ENCODE data around the gene PDE9A. TPM values are rescaled to one million over a fixed set of nuclear protein-coding genes. Genes with fewer than 3 reads are reported as not detected.

The PDE9A gene
- total RNA-seq, 1 donor from 2014 or later, result 20.7 TPM

DNA sequence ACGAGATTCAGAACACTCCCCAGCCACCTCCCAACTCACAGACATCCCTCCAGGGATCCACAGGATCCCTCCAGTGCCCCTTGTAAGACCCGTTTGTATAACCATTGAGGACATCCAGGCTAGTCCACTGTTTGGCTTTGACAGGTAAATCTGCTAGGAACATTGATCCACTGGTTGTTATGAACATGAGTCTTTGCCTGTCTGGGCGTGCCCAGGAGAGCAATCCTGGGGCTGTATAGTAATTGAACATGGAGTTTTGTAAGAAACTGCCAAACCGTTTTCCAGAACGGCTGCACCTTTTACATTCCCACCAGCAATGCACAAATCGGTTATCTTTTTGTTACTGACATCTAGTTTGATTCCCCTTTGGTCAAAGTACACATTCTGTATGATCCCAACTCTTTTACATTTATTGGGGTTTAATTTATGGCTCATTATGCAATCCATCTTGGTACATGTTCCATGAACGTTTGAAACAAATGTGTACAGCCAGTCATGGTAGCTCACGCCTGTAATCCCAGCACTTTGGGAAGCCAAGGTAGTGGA is 137.2 kb downstream of the PDE9A start:
- peaks cover 4% of the 10 kb centered on the region for H3K27me3 Mint-ChIP-seq (ENCODE audit: unreplicated experiment)
- DNase-seq (ENCODE audit: low spot score), result no peak
- peaks cover 4% of the 10 kb centered on the region for H3K4me1 Mint-ChIP-seq (ENCODE audit: unreplicated experiment)
- H3K4me3 Mint-ChIP-seq (ENCODE audit: unreplicated experiment), result no peak overlapping the region
- no peak overlapping the region for H3K27ac Mint-ChIP-seq (ENCODE audit: unreplicated experiment)
- no peaks in the 10 kb centered on the region for H3K9me3 Mint-ChIP-seq (ENCODE audit: unreplicated experiment)
- TF ChIP-seq, protein P1, sequence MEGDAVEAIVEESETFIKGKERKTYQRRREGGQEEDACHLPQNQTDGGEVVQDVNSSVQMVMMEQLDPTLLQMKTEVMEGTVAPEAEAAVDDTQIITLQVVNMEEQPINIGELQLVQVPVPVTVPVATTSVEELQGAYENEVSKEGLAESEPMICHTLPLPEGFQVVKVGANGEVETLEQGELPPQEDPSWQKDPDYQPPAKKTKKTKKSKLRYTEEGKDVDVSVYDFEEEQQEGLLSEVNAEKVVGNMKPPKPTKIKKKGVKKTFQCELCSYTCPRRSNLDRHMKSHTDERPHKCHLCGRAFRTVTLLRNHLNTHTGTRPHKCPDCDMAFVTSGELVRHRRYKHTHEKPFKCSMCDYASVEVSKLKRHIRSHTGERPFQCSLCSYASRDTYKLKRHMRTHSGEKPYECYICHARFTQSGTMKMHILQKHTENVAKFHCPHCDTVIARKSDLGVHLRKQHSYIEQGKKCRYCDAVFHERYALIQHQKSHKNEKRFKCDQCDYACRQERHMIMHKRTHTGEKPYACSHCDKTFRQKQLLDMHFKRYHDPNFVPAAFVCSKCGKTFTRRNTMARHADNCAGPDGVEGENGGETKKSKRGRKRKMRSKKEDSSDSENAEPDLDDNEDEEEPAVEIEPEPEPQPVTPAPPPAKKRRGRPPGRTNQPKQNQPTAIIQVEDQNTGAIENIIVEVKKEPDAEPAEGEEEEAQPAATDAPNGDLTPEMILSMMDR (IDR thresholded peaks at IDR 0.05; ENCODE audit: unreplicated experiment), result no peak
- peaks cover 5% of the 10 kb centered on the region for H3K36me3 Mint-ChIP-seq (ENCODE audit: low read depth, unreplicated experiment)

DNA sequence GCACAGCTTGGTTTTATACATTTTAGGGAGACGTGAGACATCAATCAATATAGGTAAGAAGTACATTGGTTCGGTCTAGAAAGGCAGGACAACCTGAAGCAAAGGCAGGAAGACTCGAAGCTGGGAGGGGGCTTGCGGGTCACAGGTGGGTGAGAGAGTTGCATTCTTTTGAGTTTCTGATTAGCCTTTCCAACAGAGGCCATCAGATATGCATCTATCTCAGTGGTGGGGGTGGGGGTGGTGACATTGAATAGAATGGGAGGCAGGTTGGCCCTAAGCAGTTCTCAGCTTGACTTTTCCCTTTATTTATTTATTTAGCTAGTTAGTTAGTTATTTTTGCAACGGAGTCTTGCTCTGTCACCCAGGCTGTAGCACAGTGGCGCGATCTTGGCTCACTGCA is 140.4 kb downstream of the PDE9A start:
- no peak for DNase-seq (ENCODE audit: low spot score)
- H3K27me3 Mint-ChIP-seq (ENCODE audit: unreplicated experiment), result peaks cover 2% of the 10 kb centered on the region
- H3K4me1 Mint-ChIP-seq (ENCODE audit: unreplicated experiment), result peaks cover 2% of the 10 kb centered on the region

DNA sequence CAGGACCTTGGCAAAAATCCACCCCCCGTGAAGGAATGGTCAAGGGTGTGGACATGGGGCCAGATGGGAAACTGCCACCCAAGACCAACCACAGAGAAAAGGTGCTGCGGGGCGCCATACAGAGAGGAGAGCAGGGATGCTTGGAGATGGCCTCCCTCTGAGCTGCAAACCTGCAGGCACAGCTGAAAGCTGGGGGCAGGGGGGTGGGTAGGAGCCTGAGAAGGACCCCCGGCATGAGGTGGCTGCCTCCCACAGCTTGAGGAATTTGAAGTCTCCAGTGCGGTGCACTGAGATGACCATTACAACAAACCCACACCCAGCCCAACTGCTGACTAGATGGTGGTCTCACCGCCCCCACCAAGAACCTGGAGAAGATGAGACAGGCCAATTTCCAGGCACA is 141.1 kb downstream of the PDE9A start:
- Mint-ChIP-seq H3K9me3 (ENCODE audit: unreplicated experiment) (no peaks in the 10 kb centered on the region), H3K4me3 (ENCODE audit: unreplicated experiment) (no peak overlapping the region), H3K27me3 (ENCODE audit: unreplicated experiment) (peaks cover 2% of the 10 kb centered on the region), H3K27ac (ENCODE audit: unreplicated experiment) (no peak overlapping the region), H3K36me3 (ENCODE audit: low read depth, unreplicated experiment) (no peaks in the 10 kb centered on the region), H3K4me1 (ENCODE audit: unreplicated experiment) (peaks cover 2% of the 10 kb centered on the region)
- no peak for DNase-seq (ENCODE audit: low spot score)
- TF ChIP-seq, protein P1 (IDR thresholded peaks at IDR 0.05; ENCODE audit: unreplicated experiment), result no peak

More for the DNA sequence above, 140.4 kb downstream of the PDE9A start:
- no peak overlapping the region for H3K4me3 Mint-ChIP-seq (ENCODE audit: unreplicated experiment)
- TF ChIP-seq, protein P1 (IDR thresholded peaks at IDR 0.05; ENCODE audit: unreplicated experiment), result no peak
- H3K36me3 Mint-ChIP-seq (ENCODE audit: low read depth, unreplicated experiment), result no peaks in the 10 kb centered on the region
- no peaks in the 10 kb centered on the region for H3K9me3 Mint-ChIP-seq (ENCODE audit: unreplicated experiment)
- H3K27ac Mint-ChIP-seq (ENCODE audit: unreplicated experiment), result no peak overlapping the region

DNA sequence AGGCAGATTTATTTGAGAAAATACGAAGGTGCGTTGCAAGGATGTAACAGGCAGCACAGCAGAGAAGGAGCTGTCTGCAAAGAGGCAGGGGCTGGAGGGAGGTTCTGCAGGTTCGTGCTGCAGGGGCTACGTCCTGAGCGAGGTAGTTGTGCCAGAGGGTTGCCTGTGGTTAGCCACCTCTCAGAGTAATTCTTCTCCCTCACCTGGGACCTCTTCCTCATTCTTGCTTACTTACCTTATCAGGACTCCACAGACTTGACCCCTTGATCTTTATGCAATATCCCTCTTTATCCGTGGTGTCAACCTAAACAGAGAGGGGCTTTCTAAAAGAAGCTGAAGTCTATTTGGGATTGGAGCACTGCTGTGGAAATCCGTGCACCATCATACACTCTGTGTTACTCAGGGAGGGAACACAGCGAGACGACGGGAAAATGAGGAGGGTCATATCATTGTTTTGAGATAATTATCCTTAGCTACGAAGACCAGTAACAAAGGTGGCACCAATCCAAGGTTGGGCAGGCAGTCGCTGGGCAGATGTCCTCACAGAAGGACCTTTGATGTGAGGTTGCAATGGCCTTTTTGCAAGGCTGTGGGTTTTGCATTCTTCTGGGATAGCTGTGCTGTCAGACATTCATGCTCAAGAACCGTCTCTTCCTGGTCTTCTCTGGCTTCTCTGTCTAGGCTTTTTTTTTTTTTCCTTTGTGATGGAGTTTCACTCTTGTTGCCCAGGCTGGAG is 143.1 kb downstream of the PDE9A start:
- Mint-ChIP-seq H3K9me3 (ENCODE audit: unreplicated experiment) (no peaks in the 10 kb centered on the region), H3K27me3 (ENCODE audit: unreplicated experiment) (peaks cover 2% of the 10 kb centered on the region), H3K4me3 (ENCODE audit: unreplicated experiment) (no peak overlapping the region), H3K36me3 (ENCODE audit: low read depth, unreplicated experiment) (no peaks in the 10 kb centered on the region), H3K4me1 (ENCODE audit: unreplicated experiment) (peaks cover 2% of the 10 kb centered on the region), H3K27ac (ENCODE audit: unreplicated experiment) (no peak overlapping the region)
- TF ChIP-seq, protein P1 (IDR thresholded peaks at IDR 0.05; ENCODE audit: unreplicated experiment), result no peak
- no peak for DNase-seq (ENCODE audit: low spot score)

DNA sequence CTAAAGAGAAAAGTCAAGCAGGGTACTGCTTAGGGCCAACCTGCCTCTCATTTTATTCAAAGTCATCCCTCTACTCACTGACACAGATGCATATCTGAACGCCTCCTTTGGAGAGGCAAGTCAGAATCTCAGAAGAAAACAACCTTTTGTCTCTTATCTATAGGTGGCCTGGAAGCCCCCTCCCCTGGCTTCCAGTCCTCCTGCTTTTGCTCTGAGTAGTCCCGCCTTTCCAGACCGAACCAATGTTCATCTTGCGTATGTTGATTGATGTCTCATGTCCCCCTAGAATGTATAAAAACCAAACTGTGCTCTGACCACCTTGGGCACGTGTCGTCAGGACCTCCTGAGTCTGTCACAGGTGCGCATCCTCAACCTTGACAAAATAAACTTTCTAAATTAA is 144.1 kb downstream of the PDE9A start:
- Mint-ChIP-seq H3K4me3 (ENCODE audit: unreplicated experiment) (no peak overlapping the region), H3K4me1 (ENCODE audit: unreplicated experiment) (peaks cover 2% of the 10 kb centered on the region), H3K36me3 (ENCODE audit: low read depth, unreplicated experiment) (no peaks in the 10 kb centered on the region), H3K27me3 (ENCODE audit: unreplicated experiment) (peaks cover 2% of the 10 kb centered on the region), H3K27ac (ENCODE audit: unreplicated experiment) (no peak overlapping the region), H3K9me3 (ENCODE audit: unreplicated experiment) (no peaks in the 10 kb centered on the region)
- TF ChIP-seq, protein P1 (IDR thresholded peaks at IDR 0.05; ENCODE audit: unreplicated experiment), result no peak
- DNase-seq (ENCODE audit: low spot score), result no peak

Measured in endothelial cell (in vitro differentiated cells).